ENCODE measurements around the gene FCAMR.

GRCh38 chr1:206941766-206942418, 28.4 kb downstream of the FCAMR start:
- TF ChIP-seq POLR2A (IDR thresholded peaks at IDR 0.05; ENCODE audit: low read depth, low read length) (no peak), TAF1 (IDR thresholded peaks at IDR 0.05; ENCODE audit: borderline replicate concordance, low read depth, low read length) (no peak)

Data from GM12892 (cell line).